ENCODE measurements around the gene MLLT3.

GRCh38 chr9:20486552-20486951, 135.7 kb downstream of the MLLT3 start:
- TF ChIP-seq CTCF (IDR thresholded peaks at IDR 0.05 in 8 of 11, conservative IDR thresholded peaks at IDR 0.05 in 3 of 11), result no peak
- no peak for TF ChIP-seq POLR2AphosphoS5 (IDR thresholded peaks at IDR 0.05)
- TF ChIP-seq POLR2A (IDR thresholded peaks at IDR 0.05), result no peak

Data from spleen (tissue), 7 donors.